SU-DHL-6 (cell line): ENCODE data around the gene TAS2R1.

Source experiments
- EZH2phosphoT487 ChIP-seq: fragments of 200-600 bp; sonication (generic), shearing (Covaris generic); conservative IDR thresholded peaks from 2 replicates; pipeline ENCODE4 v1.6.1; 2018; ENCODE audit warnings: mild to moderate bottlenecking, antibody characterized with exemption, low read length, moderate library complexity, mixed read lengths
- TF ChIP-seq, protein P1 (sequence below): fragments of 200-600 bp; sonication (generic); IDR thresholded peaks from one replicate; pipeline ENCODE4 v1.5.1; 2017; ENCODE audit warnings: antibody characterized with exemption, mild to moderate bottlenecking, low read length, moderate library complexity; ENCODE audit not compliant: insufficient read depth, poor library complexity, severe bottlenecking

GRCh38 chr5:9594913-9595312, 35.2 kb downstream of the TAS2R1 start:
- TF ChIP-seq, protein P1, sequence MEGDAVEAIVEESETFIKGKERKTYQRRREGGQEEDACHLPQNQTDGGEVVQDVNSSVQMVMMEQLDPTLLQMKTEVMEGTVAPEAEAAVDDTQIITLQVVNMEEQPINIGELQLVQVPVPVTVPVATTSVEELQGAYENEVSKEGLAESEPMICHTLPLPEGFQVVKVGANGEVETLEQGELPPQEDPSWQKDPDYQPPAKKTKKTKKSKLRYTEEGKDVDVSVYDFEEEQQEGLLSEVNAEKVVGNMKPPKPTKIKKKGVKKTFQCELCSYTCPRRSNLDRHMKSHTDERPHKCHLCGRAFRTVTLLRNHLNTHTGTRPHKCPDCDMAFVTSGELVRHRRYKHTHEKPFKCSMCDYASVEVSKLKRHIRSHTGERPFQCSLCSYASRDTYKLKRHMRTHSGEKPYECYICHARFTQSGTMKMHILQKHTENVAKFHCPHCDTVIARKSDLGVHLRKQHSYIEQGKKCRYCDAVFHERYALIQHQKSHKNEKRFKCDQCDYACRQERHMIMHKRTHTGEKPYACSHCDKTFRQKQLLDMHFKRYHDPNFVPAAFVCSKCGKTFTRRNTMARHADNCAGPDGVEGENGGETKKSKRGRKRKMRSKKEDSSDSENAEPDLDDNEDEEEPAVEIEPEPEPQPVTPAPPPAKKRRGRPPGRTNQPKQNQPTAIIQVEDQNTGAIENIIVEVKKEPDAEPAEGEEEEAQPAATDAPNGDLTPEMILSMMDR = no peak
- no peak for TF ChIP-seq EZH2phosphoT487
